ENCODE measurements around the gene TMEM72.

DNA sequence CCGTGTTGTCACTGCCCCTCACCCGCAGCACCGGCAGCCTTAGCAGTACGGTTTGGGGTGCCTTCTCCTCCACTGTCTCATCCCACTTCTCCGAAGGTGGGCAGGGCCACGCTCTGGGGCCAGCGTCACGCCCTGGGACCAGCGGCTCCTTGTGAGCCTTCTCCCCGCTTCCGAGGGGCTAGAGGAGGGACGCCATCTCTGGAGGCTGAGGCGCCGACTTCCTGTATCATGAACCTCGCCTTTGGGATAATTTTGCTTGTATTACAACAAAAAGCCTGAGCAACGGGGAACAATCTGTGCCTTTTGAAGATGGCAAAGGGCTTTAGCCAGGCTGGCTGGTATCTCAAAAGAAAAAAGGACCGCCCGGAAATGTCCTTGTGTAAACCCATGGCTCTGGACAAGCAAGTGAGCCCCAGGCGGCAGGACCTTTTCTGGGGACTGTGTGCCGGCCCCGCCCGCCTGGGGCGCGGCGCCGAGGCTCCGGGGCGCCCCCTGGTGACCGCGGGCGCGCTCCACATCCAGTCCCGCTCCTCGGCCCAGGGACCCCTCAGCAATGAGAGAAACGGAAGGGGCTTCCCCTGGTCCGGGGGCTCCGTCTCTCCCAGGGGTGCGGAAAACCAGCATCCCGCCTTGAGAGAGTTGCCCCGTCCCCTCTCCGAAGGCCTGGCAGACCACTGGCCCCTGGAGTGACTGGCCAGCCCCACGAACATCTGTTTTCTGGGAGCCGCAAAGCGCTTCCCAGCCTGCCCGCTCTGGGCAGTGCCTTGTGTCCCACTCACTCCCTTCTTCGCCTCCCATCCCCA, 63.7 kb downstream of the TMEM72 start:
- TF ChIP-seq, protein P1, sequence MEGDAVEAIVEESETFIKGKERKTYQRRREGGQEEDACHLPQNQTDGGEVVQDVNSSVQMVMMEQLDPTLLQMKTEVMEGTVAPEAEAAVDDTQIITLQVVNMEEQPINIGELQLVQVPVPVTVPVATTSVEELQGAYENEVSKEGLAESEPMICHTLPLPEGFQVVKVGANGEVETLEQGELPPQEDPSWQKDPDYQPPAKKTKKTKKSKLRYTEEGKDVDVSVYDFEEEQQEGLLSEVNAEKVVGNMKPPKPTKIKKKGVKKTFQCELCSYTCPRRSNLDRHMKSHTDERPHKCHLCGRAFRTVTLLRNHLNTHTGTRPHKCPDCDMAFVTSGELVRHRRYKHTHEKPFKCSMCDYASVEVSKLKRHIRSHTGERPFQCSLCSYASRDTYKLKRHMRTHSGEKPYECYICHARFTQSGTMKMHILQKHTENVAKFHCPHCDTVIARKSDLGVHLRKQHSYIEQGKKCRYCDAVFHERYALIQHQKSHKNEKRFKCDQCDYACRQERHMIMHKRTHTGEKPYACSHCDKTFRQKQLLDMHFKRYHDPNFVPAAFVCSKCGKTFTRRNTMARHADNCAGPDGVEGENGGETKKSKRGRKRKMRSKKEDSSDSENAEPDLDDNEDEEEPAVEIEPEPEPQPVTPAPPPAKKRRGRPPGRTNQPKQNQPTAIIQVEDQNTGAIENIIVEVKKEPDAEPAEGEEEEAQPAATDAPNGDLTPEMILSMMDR (conservative IDR thresholded peaks at IDR 0.05; ENCODE audit: low read length), result peak; percentile 84
- TF ChIP-seq EZH2phosphoT487 (IDR thresholded peaks at IDR 0.05; ENCODE audit: borderline replicate concordance), result no peak
